ENCODE results near the gene PDE6D.

The PDE6D gene

GRCh38 chr2:231781798-231782726, 980 bp upstream of the PDE6D start:
- H3K4me1 Mint-ChIP-seq: peaks cover 55% of the 10 kb centered on the region
- no peaks in the 10 kb centered on the region for H3K9me3 Mint-ChIP-seq
- H3K27ac Mint-ChIP-seq: peak overlapping the region; percentile 44
- TF ChIP-seq CTCF (IDR thresholded peaks at IDR 0.05): no peak
- peak overlapping the region; percentile 96 for H3K4me3 Mint-ChIP-seq
- peaks cover 3% of the 10 kb centered on the region for H3K27me3 Mint-ChIP-seq (ENCODE audit: low read depth, poor library complexity)
- H3K36me3 Mint-ChIP-seq (ENCODE audit: low read depth): no peaks in the 10 kb centered on the region
- no peak for DNase-seq

GRCh38 chr2:231780123-231780908, 766 bp downstream of the PDE6D start:
- peaks cover 44% of the 10 kb centered on the region for H3K4me1 Mint-ChIP-seq

GRCh38 chr2:231769170-231770136, 11.6 kb downstream of the PDE6D start:
- Mint-ChIP-seq H3K9me3 (no peaks in the 10 kb centered on the region), H3K36me3 (ENCODE audit: low read depth) (no peaks in the 10 kb centered on the region), H3K27ac (no peak overlapping the region), H3K4me1 (peaks cover 26% of the 10 kb centered on the region), H3K27me3 (ENCODE audit: low read depth, poor library complexity) (peaks cover 4% of the 10 kb centered on the region), H3K4me3 (no peak overlapping the region)
- TF ChIP-seq CTCF (IDR thresholded peaks at IDR 0.05): no peak
- DNase-seq: no peak

More at GRCh38 chr2:231780123-231780908, 766 bp downstream of the PDE6D start:
- Mint-ChIP-seq H3K27me3 (ENCODE audit: low read depth, poor library complexity) (peaks cover 3% of the 10 kb centered on the region), H3K36me3 (ENCODE audit: low read depth) (no peaks in the 10 kb centered on the region), H3K4me3 (peak overlapping the region; percentile 96), H3K9me3 (no peaks in the 10 kb centered on the region), H3K27ac (no peak overlapping the region)
- DNase-seq: peak; percentile 55
- no peak for TF ChIP-seq CTCF (IDR thresholded peaks at IDR 0.05)

- peaks cover 26% of the 10 kb centered on the region for H3K4me1 Mint-ChIP-seq
- H3K9me3 Mint-ChIP-seq: no peaks in the 10 kb centered on the region
- DNase-seq: no peak
- peaks cover 3% of the 10 kb centered on the region for H3K27me3 Mint-ChIP-seq (ENCODE audit: low read depth, poor library complexity)
- no peaks in the 10 kb centered on the region for H3K36me3 Mint-ChIP-seq (ENCODE audit: low read depth)
- H3K27ac Mint-ChIP-seq: peak overlapping the region; percentile 1
- no peak for TF ChIP-seq CTCF (IDR thresholded peaks at IDR 0.05)
- no peak overlapping the region for H3K4me3 Mint-ChIP-seq
Observed at GRCh38 chr2:231765496-231765929, 15.6 kb downstream of the PDE6D start.

GRCh38 chr2:231764760-231765159, 16.3 kb downstream of the PDE6D start:
- H3K27ac Mint-ChIP-seq: peak overlapping the region; percentile 20
- no peak for DNase-seq
- H3K36me3 Mint-ChIP-seq (ENCODE audit: low read depth): no peaks in the 10 kb centered on the region
- H3K27me3 Mint-ChIP-seq (ENCODE audit: low read depth, poor library complexity): no peaks in the 10 kb centered on the region
- H3K9me3 Mint-ChIP-seq: no peaks in the 10 kb centered on the region
- TF ChIP-seq CTCF (IDR thresholded peaks at IDR 0.05): no peak
- no peak overlapping the region for H3K4me3 Mint-ChIP-seq
- H3K4me1 Mint-ChIP-seq: peaks cover 26% of the 10 kb centered on the region
